HS-5 (cell line): ENCODE measurements around the gene ARHGEF4.

Experiments used
- DNase-seq: peaks from one replicate; pipeline ENCODE4 v3.0.0-alpha.2; 2012; ENCODE audit warnings: low read depth

The ARHGEF4 gene

GRCh38 chr2:131011486-131011885, 174.8 kb downstream of the ARHGEF4 start:
- no peak for DNase-seq

GRCh38 chr2:131014141-131014540, 177.4 kb downstream of the ARHGEF4 start:
- no peak for DNase-seq

GRCh38 chr2:131015764-131016163, 179.1 kb downstream of the ARHGEF4 start:
- no peak for DNase-seq

GRCh38 chr2:131016826-131017741, 180.4 kb downstream of the ARHGEF4 start:
- DNase-seq: peak; percentile 45

GRCh38 chr2:131022731-131023130, 186.0 kb downstream of the ARHGEF4 start:
- no peak for DNase-seq

DNA sequence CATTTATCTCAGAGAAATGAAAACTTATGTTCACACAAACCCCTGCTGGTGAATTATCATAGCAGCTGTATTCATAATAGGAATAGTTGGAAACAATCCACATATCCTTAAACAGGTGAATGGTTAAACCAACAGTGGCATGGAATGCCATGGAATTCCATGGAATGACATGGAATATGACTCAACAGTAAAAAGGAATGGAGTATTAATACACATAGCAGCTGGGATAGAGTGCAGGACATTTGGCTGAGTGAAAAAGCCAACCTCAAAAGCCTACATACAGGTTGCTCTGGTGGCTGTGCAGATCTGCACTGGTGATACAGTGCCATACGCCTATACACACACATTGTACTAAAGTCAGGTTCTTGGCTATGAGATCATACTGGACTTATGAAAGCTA, 187.0 kb downstream of the ARHGEF4 start:
- DNase-seq: no peak

GRCh38 chr2:131026919-131027318, 190.2 kb downstream of the ARHGEF4 start:
- no peak for DNase-seq

GRCh38 chr2:131027566-131028528, 191.1 kb downstream of the ARHGEF4 start:
- DNase-seq: no peak

DNA sequence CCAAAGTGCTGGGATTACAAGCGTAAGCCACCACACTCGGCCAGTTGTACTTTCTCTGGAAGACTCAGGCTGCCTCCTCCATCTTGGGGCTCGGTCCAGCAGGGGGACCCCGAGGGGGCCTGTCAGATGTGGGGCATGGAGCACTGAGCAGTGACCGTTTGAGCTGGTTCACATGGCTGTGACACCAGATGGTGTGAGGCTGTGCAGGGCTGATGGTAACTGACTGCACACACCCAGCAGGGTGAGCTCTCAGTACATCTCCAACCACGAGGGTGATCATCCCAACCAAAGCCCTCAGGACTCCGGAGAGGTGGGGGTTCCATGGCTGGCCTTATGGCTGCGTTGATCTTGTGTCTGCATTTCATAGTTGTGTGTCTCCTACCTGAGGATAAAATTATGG, 193.1 kb downstream of the ARHGEF4 start:
- DNase-seq: no peak

- DNase-seq: no peak
Observed at GRCh38 chr2:131030478-131030971, 193.8 kb downstream of the ARHGEF4 start.

- DNase-seq: no peak
Observed at GRCh38 chr2:131031431-131031841, 194.7 kb downstream of the ARHGEF4 start.

DNA sequence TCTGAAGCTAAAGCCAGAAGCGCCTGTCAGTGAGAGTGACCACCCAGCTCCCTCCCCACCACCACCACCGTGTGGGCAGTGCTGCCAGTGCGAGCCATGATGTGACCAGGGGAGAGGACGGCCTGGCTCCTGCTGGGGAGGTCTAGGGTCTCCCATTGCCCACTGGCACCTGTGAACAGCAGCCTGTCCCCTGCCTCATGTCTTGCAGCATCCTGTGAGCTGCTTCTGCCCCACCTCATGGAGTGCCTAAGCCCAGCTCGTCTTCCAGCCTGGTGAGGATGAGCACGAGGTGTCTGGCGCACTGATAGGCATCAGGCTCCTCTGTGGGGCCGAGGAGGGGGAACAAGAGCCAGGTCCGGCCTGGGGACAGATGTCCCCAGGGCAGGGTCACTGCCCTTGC, 195.2 kb downstream of the ARHGEF4 start:
- DNase-seq: no peak

GRCh38 chr2:131032393-131032836, 195.7 kb downstream of the ARHGEF4 start:
- no peak for DNase-seq

DNA sequence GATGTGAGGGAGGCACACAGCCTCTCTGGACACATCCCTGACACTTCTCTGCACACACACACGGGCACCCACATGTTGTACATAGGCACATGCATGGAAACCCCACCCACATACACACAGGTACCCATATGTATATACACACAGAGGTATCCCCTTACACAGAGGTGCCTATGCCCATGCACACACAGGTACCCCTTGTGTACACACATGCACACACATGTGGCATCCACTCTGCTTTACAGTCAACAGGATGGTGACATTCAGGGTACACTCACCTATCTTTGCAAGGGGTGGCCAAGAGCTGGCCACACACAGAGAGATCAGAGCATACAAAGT, 197.0 kb downstream of the ARHGEF4 start:
- DNase-seq: no peak

- DNase-seq: no peak
Observed at GRCh38 chr2:131034122-131035051, 197.7 kb downstream of the ARHGEF4 start.

GRCh38 chr2:131035112-131035825, 198.6 kb downstream of the ARHGEF4 start:
- no peak for DNase-seq

DNA sequence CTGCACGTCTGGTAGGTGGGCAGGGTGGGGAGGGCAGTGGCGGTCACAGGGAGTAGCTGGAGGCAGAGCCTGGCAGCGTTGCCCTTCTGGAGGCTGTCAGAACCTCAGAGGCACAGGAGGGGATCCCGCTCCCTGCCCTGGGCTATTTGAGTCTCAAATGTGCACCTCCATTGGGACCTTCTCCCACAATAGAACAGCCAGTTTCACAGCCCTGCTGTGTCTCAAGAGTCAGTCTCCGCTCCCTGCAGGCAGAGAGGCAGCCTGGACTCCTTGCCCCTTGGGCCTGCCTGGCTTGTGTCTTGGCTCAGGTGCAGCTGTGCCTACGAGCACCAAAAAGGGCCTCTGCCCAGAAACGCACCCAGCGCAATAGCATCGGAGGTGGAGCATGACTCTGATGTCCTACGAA, 199.1 kb downstream of the ARHGEF4 start:
- no peak for DNase-seq

DNA sequence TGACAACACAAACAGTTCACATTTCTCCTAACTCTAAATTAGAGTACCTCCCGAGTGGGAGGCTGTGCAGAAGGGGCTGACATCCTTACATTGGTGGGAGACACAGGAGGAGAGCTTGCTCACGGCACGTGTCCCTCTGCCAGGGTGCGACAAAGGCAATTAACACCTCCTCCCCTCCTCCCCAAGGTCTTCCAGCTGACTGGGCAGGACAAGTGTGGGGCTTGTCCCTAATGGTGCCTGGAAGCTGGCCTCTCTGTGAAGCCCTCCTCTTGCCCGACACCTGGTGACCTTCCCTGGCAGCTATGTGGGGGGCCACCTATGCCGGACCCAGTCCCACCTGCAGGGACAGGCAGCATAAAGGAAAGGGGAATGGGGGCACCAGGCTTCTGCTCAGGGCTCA, 199.6 kb downstream of the ARHGEF4 start:
- no peak for DNase-seq

- no peak for DNase-seq
Observed at GRCh38 chr2:131036696-131037397, 200.1 kb downstream of the ARHGEF4 start.
